Inferior parietal cortex (tissue), 1 donor: ENCODE data around the gene GIMAP4.
"Not testable (repeated sequence)": the region's sequence is repeated elsewhere in the genome, so short reads cannot be mapped to it uniquely, and the experiment has no call there.

Source experiments
- DNase-seq: peaks from one replicate; pipeline ENCODE4 v3.0.0-alpha.2; 2016; ENCODE audit errors: extremely low spot score

GIMAP4 gene

GRCh38 chr7:150580638-150581394, 13.6 kb downstream of the GIMAP4 start:
- DNase-seq = no peak

- DNase-seq = no peak
Observed at GRCh38 chr7:150585199-150585598, 18.0 kb downstream of the GIMAP4 start.

GRCh38 chr7:150586068-150586784, 19.0 kb downstream of the GIMAP4 start:
- no peak for DNase-seq

- no peak for DNase-seq
Observed at GRCh38 chr7:150586785-150587152, 19.6 kb downstream of the GIMAP4 start.

- DNase-seq = no peak
Observed at GRCh38 chr7:150587551-150587950, 20.4 kb downstream of the GIMAP4 start.

GRCh38 chr7:150594805-150595204, 27.6 kb downstream of the GIMAP4 start:
- DNase-seq = no peak

- no peak for DNase-seq
Observed at GRCh38 chr7:150595361-150595760, 28.2 kb downstream of the GIMAP4 start.

GRCh38 chr7:150603600-150603999, 36.4 kb downstream of the GIMAP4 start:
- DNase-seq = not testable (repeated sequence)

- DNase-seq = no peak
Observed at GRCh38 chr7:150610233-150610632, 43.0 kb downstream of the GIMAP4 start.

GRCh38 chr7:150612925-150613324, 45.7 kb downstream of the GIMAP4 start:
- no peak for DNase-seq

- DNase-seq = no peak
Observed at GRCh38 chr7:150613880-150614279, 46.7 kb downstream of the GIMAP4 start.

GRCh38 chr7:150614426-150614825, 47.2 kb downstream of the GIMAP4 start:
- DNase-seq = not testable (repeated sequence)

- not testable (repeated sequence) for DNase-seq
Observed at GRCh38 chr7:150615221-150615755, 48.1 kb downstream of the GIMAP4 start.

GRCh38 chr7:150620061-150620460, 52.9 kb downstream of the GIMAP4 start:
- no peak for DNase-seq

GRCh38 chr7:150620617-150621371, 53.6 kb downstream of the GIMAP4 start:
- no peak for DNase-seq

- DNase-seq = no peak
Observed at GRCh38 chr7:150621376-150621775, 54.2 kb downstream of the GIMAP4 start.
